Measurements from ENCODE around the gene C19orf38.
"Not testable (repeated sequence)": the region's sequence is repeated elsewhere in the genome, so short reads cannot be mapped to it uniquely, and the experiment has no call there.

C19orf38 gene

DNA sequence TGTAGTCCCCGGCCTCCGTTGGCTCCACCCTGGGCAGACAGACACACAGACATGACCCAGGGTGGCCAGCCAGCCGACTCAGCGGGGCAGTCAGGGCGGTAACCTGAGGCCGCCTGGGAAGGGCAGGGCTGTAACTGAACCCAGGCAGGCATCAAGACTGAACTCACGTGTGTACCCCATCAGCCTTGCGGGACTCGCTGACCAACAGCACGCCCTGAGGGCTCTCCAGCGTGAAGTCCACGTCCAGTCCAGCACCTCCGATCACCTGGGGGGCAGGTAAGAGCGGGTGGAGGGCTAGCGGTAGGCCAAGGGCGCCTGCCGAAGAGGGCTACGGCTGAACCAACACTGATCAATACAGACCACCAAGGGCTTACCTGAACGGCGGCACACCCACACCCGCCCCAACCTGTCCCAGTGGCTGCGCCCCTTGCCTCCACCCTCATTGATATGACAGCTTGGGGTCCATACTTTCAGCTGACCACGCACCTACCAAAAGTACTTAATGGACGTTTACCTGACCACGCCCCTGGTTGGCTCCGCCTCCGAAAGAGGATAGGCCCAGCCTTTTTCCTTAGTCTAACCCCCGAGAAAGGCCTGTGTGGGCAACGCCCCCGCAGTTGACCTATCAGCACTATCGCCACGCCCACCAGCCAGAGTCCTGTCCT lies 13.0 kb upstream of the C19orf38 start:
- Mint-ChIP-seq H3K4me1 (peaks cover 31% of the 10 kb centered on the region), H3K4me3 (peak overlapping the region; percentile 90 to 96), H3K27ac (peak overlapping the region; percentile 99), H3K9me3 (peaks cover 5 to 7% of the 10 kb centered on the region in 2 donors), H3K27me3 (no peaks in the 10 kb centered on the region)
- ATAC-seq (peak; percentile 0), DNase-seq (no peak)

DNA sequence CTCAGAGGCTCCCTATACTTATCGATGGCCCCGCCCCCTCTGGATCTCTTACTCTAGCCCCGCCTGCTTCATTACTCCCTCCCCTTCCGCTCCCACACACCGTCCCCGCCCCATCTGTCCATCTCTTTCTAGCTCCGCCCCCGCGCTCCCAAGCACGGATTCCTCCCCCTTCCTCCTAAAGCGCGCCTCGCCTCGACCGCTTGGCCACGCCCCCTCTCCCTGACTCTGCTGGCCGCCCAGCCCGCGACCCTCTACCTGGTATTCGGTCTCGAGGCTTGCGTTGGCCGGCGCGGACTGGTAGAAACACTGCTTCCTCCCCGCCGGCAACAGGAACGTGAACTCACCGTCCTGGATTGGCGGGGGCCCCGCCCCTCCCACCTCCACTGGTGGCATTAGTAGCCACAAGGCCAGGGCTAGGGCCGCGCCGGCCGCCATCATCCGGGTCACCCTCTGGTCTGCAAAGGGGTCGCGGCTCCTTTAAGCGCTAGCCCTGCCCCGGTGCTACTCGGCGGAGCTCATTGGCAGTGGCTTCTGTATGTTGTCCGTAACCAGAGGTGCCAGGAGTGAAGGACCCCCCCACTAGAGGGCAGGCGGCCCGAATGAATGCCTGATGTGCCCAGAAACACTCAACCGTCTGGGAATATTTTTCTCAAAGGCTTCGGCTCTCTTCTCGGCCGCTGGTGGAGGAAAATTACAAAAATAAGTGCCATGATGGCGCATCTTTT lies 12.3 kb upstream of the C19orf38 start, which contains the start of gene TMED1:
Gene TMED1 (minus strand): TSS at position 459 of the 725 bp plus-strand sequence. CDS start 21 bp downstream, at position 438.
- H3K27ac Mint-ChIP-seq, result peak within 1 kb of the TSS; percentile 99
- peak; percentile 93 for ATAC-seq

DNA sequence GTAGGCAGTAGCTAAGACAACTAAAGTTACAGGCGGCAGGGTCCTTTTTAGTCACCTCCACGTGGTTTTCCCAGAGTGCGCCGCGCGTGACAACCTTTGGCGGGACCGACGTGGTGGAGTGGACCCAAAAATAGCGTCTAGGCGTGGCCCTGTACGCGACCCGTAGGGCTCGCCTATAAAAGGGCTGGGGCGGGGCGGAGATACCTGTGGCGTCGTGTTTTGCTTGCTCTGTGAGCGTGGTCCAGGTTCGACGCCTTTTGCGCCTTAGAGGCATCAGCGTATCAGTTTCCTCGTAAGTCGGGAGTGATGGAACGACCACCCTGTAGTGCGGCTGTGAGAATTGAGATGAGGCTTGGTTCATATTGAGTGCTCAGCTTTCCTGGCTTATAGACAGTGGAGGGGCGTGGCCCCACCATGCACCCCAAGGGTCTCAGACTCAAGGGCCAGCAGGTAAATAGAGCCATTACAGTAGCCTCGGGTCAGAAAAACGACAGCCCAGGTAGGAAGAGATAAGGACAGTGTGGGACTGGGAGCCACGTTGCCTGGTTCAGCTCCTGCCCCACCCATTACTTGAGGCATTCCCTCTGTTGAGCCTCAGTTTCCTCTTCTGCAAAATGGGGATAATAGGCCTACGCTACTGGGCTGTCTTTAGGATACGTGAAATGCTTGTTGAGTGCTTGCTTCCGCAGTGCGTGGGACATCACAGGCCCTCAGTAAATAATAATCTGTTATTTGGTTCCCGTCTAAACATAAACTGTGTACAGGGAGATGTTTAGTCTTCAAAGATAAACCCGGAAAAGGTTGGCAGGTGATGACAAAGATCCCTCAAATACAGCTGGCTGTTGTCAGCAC lies 11.5 kb upstream of the C19orf38 start:
- H3K27me3 Mint-ChIP-seq, result no peaks in the 10 kb centered on the region
- H3K27ac Mint-ChIP-seq, result peak overlapping the region; percentile 99
- peaks cover 5 to 7% of the 10 kb centered on the region in 2 donors for H3K9me3 Mint-ChIP-seq
- peak overlapping the region; percentile 90 to 96 for H3K4me3 Mint-ChIP-seq
- peak; percentile 65 for ATAC-seq
- DNase-seq, result peak; percentile 91
- peaks cover 29% of the 10 kb centered on the region for H3K4me1 Mint-ChIP-seq

More for the DNA sequence above, 12.3 kb upstream of the C19orf38 start, which contains the start of gene TMED1:
- H3K4me3 Mint-ChIP-seq, result peak within 1 kb of the TSS; percentile 90 to 96
- peak; percentile 96 to 98 for DNase-seq
- peaks cover 5 to 7% of the 10 kb centered on the region in 2 donors for H3K9me3 Mint-ChIP-seq
- peaks cover 29% of the 10 kb centered on the region for H3K4me1 Mint-ChIP-seq
- no peaks in the 10 kb centered on the region for H3K27me3 Mint-ChIP-seq

DNA sequence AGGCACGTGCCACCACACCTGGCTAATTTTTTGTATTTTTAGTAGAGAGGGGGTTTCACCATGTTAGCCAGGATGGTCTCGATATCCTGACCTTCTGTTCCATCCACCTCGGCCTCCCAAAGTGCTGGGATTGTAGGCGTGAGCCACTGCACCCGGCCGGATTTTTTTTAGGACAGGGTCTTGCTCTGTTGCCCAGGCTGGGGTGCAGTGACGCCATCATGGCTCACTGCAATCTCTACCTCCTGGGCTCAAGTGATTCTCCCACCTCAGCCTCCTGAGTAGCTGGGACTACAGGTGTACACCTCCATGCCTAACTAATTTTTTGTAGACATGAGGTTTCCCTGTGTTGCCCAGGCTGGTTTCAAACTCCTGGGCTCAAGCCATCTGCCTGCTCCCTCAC lies 10.6 kb upstream of the C19orf38 start:
- not testable (repeated sequence) for H3K27me3 Mint-ChIP-seq, H3K4me3 Mint-ChIP-seq, H3K27ac Mint-ChIP-seq, H3K9me3 Mint-ChIP-seq, DNase-seq, ATAC-seq
- H3K4me1 Mint-ChIP-seq, result peaks cover 25% of the 10 kb centered on the region

DNA sequence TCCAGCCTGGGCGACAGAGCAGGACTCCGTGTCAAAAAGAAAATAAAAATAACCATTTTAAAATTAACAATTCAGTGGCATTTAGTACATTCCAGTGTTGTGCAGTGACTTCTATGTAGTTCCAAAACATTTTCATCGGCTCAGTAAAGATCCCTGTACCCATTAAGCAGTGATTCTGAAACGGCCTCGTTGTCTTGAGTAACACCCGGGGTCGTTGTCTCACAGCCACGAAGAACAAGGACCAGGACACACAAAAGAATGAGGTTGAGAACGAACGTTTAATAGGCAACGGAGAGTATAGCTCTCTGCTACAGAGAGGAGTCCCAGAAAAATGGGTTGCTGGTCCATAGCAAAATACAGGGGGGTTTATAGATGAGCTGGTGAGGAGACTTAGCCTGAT lies 9.8 kb upstream of the C19orf38 start:
- Mint-ChIP-seq H3K27me3 (no peaks in the 10 kb centered on the region), H3K27ac (no peak overlapping the region), H3K4me1 (peaks cover 25% of the 10 kb centered on the region), H3K4me3 (no peak overlapping the region), H3K9me3 (peaks cover 5 to 7% of the 10 kb centered on the region in 2 donors)
- no peak for DNase-seq
- ATAC-seq, result no peak

DNA sequence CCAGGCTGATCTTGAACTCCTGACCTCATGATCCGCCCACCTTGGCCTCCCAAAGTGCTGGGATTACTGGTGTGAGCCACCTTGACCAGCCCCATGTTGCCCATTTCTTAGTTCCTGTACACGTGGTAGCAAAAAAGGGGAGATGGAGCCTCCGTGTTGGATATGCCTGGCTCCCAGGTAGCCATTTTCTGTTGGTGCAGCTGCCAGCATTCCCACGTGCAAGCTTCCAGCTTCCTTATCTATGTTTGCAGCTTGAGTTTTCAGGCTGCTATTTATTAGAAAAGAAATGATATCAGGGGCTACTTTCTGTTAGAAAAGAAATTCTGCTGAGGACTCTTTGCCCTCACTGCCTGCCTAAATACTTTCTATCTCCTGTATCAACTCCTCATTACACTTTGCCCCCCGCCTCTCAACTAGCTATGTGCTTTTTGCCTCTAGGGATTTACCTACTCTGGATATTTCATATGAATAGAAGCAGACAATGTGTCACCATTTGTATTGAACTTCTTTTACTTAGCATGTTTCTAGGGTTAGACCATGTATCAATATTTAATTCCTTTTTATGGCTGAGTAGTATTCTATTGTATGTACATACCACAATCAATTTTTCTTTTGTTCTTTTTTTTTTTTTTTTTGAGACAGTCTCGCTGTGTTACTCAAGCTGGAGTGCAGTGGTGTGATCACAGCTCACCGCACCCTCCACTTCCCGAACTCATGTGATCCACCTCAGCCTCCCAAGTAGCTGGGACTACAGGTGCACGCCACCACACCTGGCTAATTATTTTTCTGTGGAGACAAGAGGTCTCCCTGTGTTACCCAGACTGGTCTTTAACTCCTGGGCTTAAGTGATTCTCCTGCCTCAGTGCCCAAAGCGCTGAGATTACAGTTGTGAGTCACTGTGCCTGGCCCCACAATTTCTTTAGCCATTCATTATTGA lies 8.8 kb upstream of the C19orf38 start:
- Mint-ChIP-seq H3K9me3 (peaks cover 5 to 7% of the 10 kb centered on the region in 2 donors), H3K27ac (no peak overlapping the region), H3K4me3 (no peak overlapping the region), H3K27me3 (no peaks in the 10 kb centered on the region), H3K4me1 (peaks cover 25% of the 10 kb centered on the region)
- DNase-seq (no peak), ATAC-seq (no peak)

DNA sequence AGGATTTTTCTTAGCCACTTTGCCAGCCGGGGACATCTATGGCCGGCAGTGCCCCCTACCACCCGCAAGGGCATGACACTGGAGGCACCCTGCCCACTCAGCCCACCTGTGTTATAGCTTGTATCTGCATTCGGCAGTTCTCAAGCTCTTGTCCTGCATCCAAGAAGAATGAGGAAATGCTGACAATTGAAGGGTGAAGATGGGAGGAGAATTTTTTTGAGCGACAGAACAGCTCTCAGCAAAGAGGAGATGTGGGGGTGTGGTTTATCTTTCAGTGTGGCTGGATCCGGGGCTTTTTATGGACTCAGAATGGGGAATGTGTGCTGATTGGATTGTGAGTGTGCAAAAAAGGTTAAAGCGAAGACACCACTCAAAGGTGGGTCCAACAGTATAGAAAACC lies 5.4 kb upstream of the C19orf38 start:
- Mint-ChIP-seq H3K9me3 (peaks cover 9 to 12% of the 10 kb centered on the region in 2 donors), H3K27ac (no peak overlapping the region), H3K27me3 (no peaks in the 10 kb centered on the region), H3K4me3 (no peak overlapping the region), H3K4me1 (peaks cover 3% of the 10 kb centered on the region)
- ATAC-seq (no peak), DNase-seq (no peak)

DNA sequence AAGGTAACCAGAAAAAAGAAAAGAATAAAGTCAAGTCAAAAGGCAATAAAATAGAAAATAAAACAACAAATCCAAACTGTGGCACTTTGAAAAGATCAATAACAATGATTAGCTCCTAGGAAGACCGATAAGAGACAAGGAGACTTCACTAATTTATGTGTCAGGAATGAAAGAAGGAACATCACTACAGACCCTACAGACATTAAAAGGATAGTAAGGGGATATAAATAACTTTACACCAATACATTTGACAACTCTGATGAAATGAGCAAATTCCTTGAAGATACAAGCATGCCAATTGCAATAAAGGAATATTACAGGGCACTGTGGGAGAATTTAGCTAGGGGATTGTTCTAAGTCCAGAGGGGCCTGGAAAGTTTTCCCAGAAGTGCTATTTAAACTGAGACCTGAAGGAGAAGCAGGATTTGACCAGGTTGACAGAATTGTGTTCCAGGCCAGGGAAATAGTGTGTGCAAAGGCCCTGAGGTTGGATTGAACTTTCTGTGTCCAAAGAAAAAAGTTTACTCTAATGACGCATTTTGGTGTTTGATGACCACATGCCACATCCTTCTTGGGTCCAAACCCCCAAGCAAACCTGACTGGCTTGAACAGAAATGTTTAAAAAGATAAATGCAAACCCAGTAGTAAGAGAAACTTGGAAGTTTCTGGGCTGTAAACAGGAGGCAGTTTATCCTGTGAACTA lies 1.6 kb upstream of the C19orf38 start:
- Mint-ChIP-seq H3K27me3 (no peaks in the 10 kb centered on the region), H3K27ac (no peak overlapping the region), H3K4me1 (peaks cover 20% of the 10 kb centered on the region), H3K9me3 (peaks cover 7 to 9% of the 10 kb centered on the region in 2 donors), H3K4me3 (no peak overlapping the region)
- no peak for DNase-seq
- no peak for ATAC-seq

DNA sequence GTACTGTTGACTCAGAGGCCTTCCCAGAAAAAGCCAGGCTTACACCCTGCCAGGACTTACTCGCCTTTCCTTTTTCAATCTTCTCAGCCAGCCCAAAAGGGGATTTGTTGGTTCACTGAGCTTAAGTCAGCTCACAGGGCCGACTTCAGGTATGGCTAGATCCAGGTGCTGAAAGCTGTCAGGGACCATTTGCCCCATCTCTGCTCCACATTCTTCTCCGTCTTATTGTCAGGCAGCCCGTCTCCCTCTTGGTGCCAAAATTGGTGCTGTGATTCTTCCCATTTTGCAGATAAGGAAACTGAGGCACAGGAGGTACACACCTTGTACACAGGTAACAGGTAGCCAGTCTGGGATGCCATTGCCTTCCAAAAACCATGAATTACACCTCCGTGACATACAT lies 2.4 kb downstream of the C19orf38 start:
- Mint-ChIP-seq H3K9me3 (peaks cover 7 to 9% of the 10 kb centered on the region in 2 donors), H3K27me3 (no peaks in the 10 kb centered on the region), H3K27ac (peak overlapping the region; percentile 40 to 96), H3K4me3 (no peak overlapping the region), H3K4me1 (peaks cover 20% of the 10 kb centered on the region)
- ATAC-seq (no peak), DNase-seq (no peak)

DNA sequence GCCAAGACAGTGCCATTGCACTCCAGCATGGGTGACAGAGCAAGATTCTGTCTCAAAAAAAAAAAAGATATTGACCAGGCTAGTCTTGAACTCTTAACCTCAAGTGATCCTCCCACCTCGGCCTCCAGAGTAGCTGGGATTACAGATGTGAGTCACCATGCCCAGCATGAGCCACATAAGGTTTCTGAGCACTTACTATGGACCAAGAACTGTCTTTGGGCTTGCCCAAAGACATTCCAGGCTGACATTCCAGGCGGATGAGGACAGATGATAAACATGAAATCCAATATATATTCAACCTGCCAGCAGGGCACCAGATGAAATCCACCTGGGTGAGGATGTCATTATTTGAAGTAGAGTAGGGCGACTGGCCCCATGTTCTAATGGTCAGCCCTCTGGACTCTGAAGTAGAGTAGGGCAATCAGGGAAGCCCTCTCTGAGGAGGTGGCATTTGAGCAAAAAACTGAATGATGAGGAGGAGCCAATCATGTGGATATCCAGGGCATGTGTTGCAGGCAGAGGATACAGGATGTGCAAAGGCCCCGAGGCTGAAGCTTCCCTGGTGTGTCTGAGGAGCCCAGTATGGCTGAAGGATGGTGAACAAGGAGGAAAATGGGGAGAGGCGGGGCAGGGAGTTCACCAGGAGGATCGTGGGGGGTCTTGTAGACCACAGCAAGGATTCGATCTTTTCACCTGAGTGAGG lies 4.0 kb downstream of the C19orf38 start:
- no peak overlapping the region for H3K4me3 Mint-ChIP-seq
- no peaks in the 10 kb centered on the region for H3K9me3 Mint-ChIP-seq
- ATAC-seq (no peak), DNase-seq (no peak)
- H3K27me3 Mint-ChIP-seq, result no peaks in the 10 kb centered on the region
- H3K27ac Mint-ChIP-seq, result no peak overlapping the region
- peaks cover 20% of the 10 kb centered on the region for H3K4me1 Mint-ChIP-seq

DNA sequence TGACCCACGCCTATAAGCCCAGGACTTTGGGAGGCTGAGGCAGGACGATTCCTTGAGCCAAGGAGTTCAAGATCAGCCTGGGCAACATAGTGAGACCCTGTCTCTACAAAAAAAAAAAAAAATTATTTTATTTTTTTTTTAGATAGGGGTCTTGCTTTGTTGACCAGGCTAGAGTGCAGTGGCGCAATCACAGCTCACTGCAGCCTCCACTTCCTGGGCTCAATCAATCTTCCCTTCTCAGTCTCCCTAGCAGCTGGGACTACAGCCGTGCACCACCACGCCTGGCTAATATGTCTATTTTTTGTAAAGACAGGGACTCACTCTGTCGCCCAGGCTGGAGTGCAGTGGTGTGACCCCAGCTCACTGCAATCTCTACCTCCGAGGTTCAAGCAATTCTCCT lies 4.7 kb downstream of the C19orf38 start:
- ATAC-seq, result no peak
- no peak overlapping the region for H3K27ac Mint-ChIP-seq

DNA sequence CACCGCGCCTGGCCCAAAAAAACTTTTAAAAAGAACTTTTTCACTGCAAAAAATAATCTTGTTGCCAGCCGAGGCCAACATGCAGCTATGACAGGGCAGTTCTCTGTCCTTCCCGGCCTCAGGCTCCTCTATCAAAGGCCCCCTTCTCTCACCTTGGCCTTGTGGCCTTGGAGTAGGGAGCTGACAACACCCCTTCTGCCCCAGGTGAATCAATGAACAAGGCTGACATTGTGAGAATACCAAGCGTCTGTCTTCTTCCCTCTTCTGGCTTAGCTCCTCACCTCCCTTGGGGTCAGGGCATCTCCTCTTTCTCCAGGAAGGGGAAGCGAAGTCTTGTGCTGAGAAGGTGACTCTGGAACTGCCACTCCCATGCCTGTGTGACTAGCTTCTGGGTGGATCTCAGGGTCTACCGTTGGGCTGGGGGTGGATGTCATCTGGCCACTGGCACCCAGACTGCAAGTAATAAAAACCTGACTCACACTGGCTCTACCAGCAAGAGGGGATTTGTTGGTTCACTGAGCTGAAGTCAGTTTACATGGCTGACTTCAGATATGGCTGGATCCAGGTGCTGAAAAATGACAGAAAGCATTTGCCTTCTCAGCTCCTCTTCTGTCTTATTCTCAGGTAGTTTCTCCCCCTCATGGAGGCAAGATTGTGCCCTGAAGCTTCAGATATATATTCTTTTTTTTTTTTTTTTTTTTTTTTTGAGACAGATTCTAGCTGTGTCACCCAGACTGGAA lies 6.3 kb downstream of the C19orf38 start:
- no peak for DNase-seq
- no peak for ATAC-seq
- H3K27ac Mint-ChIP-seq, result no peak overlapping the region
- no peaks in the 10 kb centered on the region for H3K27me3 Mint-ChIP-seq
- H3K4me1 Mint-ChIP-seq, result no peaks in the 10 kb centered on the region
- H3K9me3 Mint-ChIP-seq, result no peaks in the 10 kb centered on the region
- H3K4me3 Mint-ChIP-seq, result no peak overlapping the region

More for the DNA sequence above, 4.7 kb downstream of the C19orf38 start:
- Mint-ChIP-seq H3K4me3 (no peak overlapping the region), H3K27me3 (no peaks in the 10 kb centered on the region), H3K4me1 (peaks cover 15% of the 10 kb centered on the region), H3K9me3 (no peaks in the 10 kb centered on the region)
- DNase-seq, result no peak

DNA sequence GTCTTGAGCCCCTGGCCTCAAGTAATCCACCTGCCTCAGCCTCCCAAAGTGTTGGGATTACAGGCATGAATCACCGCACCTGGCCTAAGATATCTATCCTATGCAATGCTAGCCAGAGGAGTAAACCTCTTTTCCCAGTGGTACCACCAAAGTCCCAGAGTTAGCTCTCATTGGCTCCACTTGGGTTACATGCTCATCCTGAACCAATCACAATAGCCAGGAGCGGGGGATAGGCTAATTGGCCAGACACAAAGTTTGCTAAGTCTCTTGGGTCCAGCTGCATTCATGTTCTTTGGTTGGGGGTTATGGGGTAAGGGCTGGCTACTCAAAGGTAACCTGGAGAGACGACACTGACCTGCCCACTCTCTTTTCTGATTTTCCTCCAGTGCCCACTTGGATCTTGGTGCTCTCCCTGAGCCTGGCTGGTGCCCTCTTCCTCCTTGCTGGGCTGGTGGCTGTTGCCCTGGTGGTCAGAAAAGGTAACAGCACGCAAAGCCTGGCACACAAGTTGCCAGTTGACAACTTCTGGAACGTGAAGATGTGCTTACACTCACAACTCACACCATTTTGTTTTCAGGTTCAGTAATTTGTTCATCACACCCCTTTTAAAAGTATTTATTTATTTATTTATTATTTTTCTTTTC lies 7.8 kb downstream of the C19orf38 start:
- H3K27me3 Mint-ChIP-seq, result no peaks in the 10 kb centered on the region
- H3K4me3 Mint-ChIP-seq, result no peak overlapping the region
- DNase-seq (no peak), ATAC-seq (peak; percentile 54)
- H3K4me1 Mint-ChIP-seq, result no peaks in the 10 kb centered on the region
- H3K27ac Mint-ChIP-seq, result no peak overlapping the region
- H3K9me3 Mint-ChIP-seq, result no peaks in the 10 kb centered on the region
